Upper lobe of right lung (tissue), 1 donor: ENCODE data around the gene TMEM139. TPM values are rescaled to one million over a fixed set of nuclear protein-coding genes. Genes with fewer than 3 reads are reported as not detected.
A peak's percentile ranks its signal among the peaks of the same experiment; 100 is the strongest.

Experiments
- ATAC-seq: fragments of 200-7000 bp; cut with Tn5 transposase; one replicate; pipeline ENCODE4 v1.9.1; 2020; ENCODE audit warnings: mild to moderate bottlenecking, moderate library complexity
- DNase-seq: peaks from one replicate; pipeline ENCODE4 v3.0.0-alpha.2; 2020
- H3K27ac ChIP-seq: fragments of 200-600 bp; one replicate; pipeline ENCODE4 v1.8.0; 2022
- H3K27me3 ChIP-seq: fragments of 200-600 bp; one replicate; pipeline ENCODE4 v1.8.0; 2022; ENCODE audit warnings: mild to moderate bottlenecking
- H3K36me3 ChIP-seq: fragments of 200-600 bp; one replicate; pipeline ENCODE4 v1.8.0; 2022
- H3K4me1 ChIP-seq: fragments of 200-600 bp; one replicate; pipeline ENCODE4 v1.8.0; 2022
- H3K4me3 ChIP-seq: fragments of 200-600 bp; one replicate; pipeline ENCODE4 v1.8.0; 2022; ENCODE audit warnings: mild to moderate bottlenecking
- H3K9me3 ChIP-seq: fragments of 200-600 bp; one replicate; pipeline ENCODE4 v1.8.0; 2022
- CTCF ChIP-seq: fragments of 200-600 bp; IDR thresholded peaks from one replicate; pipeline ENCODE4 v1.8.0; 2022; ENCODE audit warnings: antibody characterized with exemption
- intact Hi-C: fragments of 100-400 bp; cut with DNase I; formaldehyde crosslinking; loops from one replicate; pipeline ENCODE4 v1.11.0; 2022
- total RNA-seq: library from RNA; stranded (reverse); fragmentation: NEBNext Ultra II Directional; extraction: Animal tissue kit (Norgen Biotek cat#: 25700); gene quantifications from one replicate; pipeline ENCODE4 v1.2.1, GENCODE V29; 2021
- donor health status: DM: no; HTN: yes; CAD: no; lungs with severe emphysema.

TMEM139 gene
- total RNA-seq, 1 donor from 2014 or later: 25.1 TPM

GRCh38 chr7:143244321-143244720 is 40.4 kb upstream of the TMEM139 start:
- H3K4me1 ChIP-seq: peaks cover 7% of the 10 kb centered on the region
- H3K9me3 ChIP-seq: no peaks in the 10 kb centered on the region
- no peak overlapping the region for H3K27ac ChIP-seq
- DNase-seq (no peak), ATAC-seq (no peak)
- intact Hi-C loops: loop anchor here (10.0 kb wide), 1 partner anchor 60 kb away; no protein-coding TSS in a partner anchor
- H3K36me3 ChIP-seq: no peaks in the 10 kb centered on the region
- TF ChIP-seq CTCF: no peak
- no peak overlapping the region for H3K4me3 ChIP-seq
- H3K27me3 ChIP-seq: no peaks in the 10 kb centered on the region

DNA sequence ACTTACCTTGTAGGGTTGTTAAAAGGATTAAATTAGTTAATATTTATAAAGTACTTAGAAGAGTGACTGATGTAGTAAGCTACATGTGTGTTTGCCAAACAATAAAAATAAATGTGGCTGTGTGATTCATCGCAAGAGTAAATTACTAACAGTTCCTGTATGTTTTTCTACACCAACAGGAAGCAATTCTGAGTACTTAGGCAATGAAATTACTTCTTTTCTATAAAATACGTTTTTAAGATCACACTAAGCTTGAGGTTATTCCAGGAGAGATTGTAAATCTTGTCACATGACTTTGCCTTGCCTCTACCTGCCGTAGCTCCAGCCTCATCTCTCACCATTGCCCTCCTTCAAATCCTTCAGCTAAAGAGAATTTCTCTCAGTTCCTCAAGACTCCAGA is 39.6 kb upstream of the TMEM139 start:
- no peak overlapping the region for H3K4me3 ChIP-seq
- H3K27ac ChIP-seq: no peak overlapping the region
- ATAC-seq: no peak
- intact Hi-C loops: loop anchor here (10.0 kb wide), 1 partner anchor 60 kb away; no protein-coding TSS in a partner anchor
- H3K36me3 ChIP-seq: no peaks in the 10 kb centered on the region
- DNase-seq: no peak
- no peaks in the 10 kb centered on the region for H3K9me3 ChIP-seq
- peaks cover 7% of the 10 kb centered on the region for H3K4me1 ChIP-seq
- no peaks in the 10 kb centered on the region for H3K27me3 ChIP-seq
- no peak for TF ChIP-seq CTCF

GRCh38 chr7:143247372-143247771 is 37.4 kb upstream of the TMEM139 start:
- H3K4me3 ChIP-seq: no peak overlapping the region
- no peaks in the 10 kb centered on the region for H3K9me3 ChIP-seq
- no peak for DNase-seq
- TF ChIP-seq CTCF: no peak
- no peak overlapping the region for H3K27ac ChIP-seq
- H3K4me1 ChIP-seq: no peaks in the 10 kb centered on the region
- intact Hi-C loops: loop anchor here (10.0 kb wide), 1 partner anchor 57 kb away; no protein-coding TSS in a partner anchor
- no peaks in the 10 kb centered on the region for H3K27me3 ChIP-seq
- ATAC-seq: no peak
- H3K36me3 ChIP-seq: no peaks in the 10 kb centered on the region

- intact Hi-C loops: loop anchor here (10.0 kb wide), 1 partner anchor 56 kb away; no protein-coding TSS in a partner anchor
- DNase-seq: no peak
- no peaks in the 10 kb centered on the region for H3K36me3 ChIP-seq
- no peaks in the 10 kb centered on the region for H3K9me3 ChIP-seq
- no peaks in the 10 kb centered on the region for H3K27me3 ChIP-seq
- TF ChIP-seq CTCF: no peak
- no peak overlapping the region for H3K4me3 ChIP-seq
- ATAC-seq: peak; percentile 47
- H3K27ac ChIP-seq: no peak overlapping the region
- no peaks in the 10 kb centered on the region for H3K4me1 ChIP-seq
Measured at GRCh38 chr7:143248761-143249354, 35.9 kb upstream of the TMEM139 start.

GRCh38 chr7:143250199-143250598 is 34.6 kb upstream of the TMEM139 start:
- no peak overlapping the region for H3K27ac ChIP-seq
- H3K27me3 ChIP-seq: no peaks in the 10 kb centered on the region
- no peaks in the 10 kb centered on the region for H3K9me3 ChIP-seq
- intact Hi-C loops: no loop called here
- TF ChIP-seq CTCF: no peak
- no peak overlapping the region for H3K4me3 ChIP-seq
- H3K4me1 ChIP-seq: no peaks in the 10 kb centered on the region
- DNase-seq: no peak
- no peak for ATAC-seq
- H3K36me3 ChIP-seq: no peaks in the 10 kb centered on the region
